D721Med (cell line): Measurements from ENCODE around the gene GADL1.

Experiments used
- DNase-seq: peaks from one replicate; pipeline ENCODE4 v3.0.0; 2011; ENCODE audit warnings: low spot score; ENCODE audit not compliant: insufficient read length
- FAIRE-seq: peaks from 2 replicates; lab custom pipeline; 2011; peaks lifted over from hg19 to GRCh38; lab: Jason Lieb, UNC
- TF ChIP-seq, protein P1 (sequence below): IDR thresholded peaks from 2 replicates; pipeline ENCODE4 v1.5.1; 2012; ENCODE audit warnings: mild to moderate bottlenecking, control low read depth; ENCODE audit not compliant: insufficient read depth; ENCODE audit errors: missing control alignments

The GADL1 gene

GRCh38 chr3:30699927-30700326, 194.5 kb downstream of the GADL1 start:
- FAIRE-seq = no peak
- TF ChIP-seq, protein P1, sequence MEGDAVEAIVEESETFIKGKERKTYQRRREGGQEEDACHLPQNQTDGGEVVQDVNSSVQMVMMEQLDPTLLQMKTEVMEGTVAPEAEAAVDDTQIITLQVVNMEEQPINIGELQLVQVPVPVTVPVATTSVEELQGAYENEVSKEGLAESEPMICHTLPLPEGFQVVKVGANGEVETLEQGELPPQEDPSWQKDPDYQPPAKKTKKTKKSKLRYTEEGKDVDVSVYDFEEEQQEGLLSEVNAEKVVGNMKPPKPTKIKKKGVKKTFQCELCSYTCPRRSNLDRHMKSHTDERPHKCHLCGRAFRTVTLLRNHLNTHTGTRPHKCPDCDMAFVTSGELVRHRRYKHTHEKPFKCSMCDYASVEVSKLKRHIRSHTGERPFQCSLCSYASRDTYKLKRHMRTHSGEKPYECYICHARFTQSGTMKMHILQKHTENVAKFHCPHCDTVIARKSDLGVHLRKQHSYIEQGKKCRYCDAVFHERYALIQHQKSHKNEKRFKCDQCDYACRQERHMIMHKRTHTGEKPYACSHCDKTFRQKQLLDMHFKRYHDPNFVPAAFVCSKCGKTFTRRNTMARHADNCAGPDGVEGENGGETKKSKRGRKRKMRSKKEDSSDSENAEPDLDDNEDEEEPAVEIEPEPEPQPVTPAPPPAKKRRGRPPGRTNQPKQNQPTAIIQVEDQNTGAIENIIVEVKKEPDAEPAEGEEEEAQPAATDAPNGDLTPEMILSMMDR = no peak
- no peak for DNase-seq

DNA sequence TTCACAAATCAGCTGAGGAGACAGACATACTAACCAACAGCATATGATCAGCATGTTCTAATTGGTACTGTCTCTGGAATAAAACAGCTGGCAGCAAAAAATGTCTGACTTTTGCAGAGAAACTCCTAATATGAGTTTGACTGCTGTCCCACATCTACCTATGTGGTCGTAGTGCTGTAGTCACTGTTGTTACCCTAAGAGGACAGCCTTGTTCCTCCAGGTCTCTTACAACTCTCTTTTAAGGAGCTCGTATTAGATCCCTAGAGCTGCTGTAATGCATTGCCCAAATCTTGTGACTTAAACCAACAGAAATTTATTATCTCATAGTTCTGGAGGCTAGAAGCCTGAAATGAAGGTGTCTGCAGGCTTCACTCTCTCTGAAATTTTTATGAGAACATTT, 195.9 kb downstream of the GADL1 start:
- TF ChIP-seq, protein P1 = no peak
- DNase-seq (no peak), FAIRE-seq (no peak)

GRCh38 chr3:30696896-30697295, 197.6 kb downstream of the GADL1 start:
- no peak for FAIRE-seq

DNA sequence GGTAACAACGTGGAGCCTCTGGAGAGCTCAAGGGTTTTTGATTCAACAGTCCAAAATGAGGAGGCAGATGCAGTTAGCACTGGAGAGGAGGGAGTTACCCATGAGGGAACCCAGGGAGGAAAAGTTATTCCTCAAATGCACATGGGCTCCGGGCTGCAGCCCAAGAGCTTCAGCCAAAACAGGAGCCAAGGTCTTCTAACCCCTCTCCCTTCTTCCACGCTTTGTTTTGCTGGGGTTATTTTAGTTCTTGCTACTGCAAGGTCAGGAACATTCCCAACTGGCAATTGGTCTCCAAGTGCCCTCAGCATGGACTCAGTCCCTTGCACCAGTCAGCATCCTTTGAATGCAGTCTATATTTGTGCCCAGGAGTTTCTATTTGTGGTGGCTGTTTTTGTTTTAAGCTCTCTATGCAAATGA, 198.1 kb downstream of the GADL1 start:
- DNase-seq = no peak
- TF ChIP-seq, protein P1 = no peak
- FAIRE-seq = no peak

More at GRCh38 chr3:30696896-30697295, 197.6 kb downstream of the GADL1 start:
- DNase-seq = no peak
- TF ChIP-seq, protein P1 = no peak

GRCh38 chr3:30695302-30696061, 199.0 kb downstream of the GADL1 start:
- DNase-seq (no peak), FAIRE-seq (no peak)
- TF ChIP-seq, protein P1 = no peak

DNA sequence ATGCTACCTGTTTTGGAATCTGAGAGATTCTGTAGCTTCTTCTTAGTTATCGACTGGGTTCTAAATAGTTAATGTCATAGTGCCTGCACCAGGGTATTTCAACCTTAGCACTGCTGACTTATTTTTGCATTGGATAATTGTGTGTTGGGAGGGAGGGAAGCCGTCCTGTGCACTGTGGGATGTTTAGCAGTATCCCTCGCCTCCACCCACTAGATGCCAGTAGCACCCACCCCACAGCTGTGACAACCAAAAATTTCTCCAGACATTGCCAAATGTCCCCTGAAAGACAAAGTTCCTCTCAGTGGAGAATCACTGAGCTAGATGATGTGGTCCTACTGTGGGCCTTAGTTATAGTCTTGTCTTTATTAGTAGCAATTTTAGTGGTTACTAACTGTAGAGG, 199.8 kb downstream of the GADL1 start:
- FAIRE-seq (no peak), DNase-seq (no peak)
- TF ChIP-seq, protein P1 = no peak

GRCh38 chr3:30694148-30694547, 200.3 kb downstream of the GADL1 start:
- FAIRE-seq = no peak
- no peak for DNase-seq
- TF ChIP-seq, protein P1 = no peak
